ENCODE data around the gene SLC18A2. TPM values are rescaled to one million over a fixed set of nuclear protein-coding genes. Genes with fewer than 3 reads are reported as not detected.

The SLC18A2 gene
- total RNA-seq, 1 experiment from 2014 or later, result 4.0 TPM

GRCh38 chr10:117299435-117299834 is 58.5 kb downstream of the SLC18A2 start:
- Histone ChIP-seq H3K23ac (ENCODE audit: insufficient read length, low read depth, low read length) (no peak overlapping the region), H2AFZ (ENCODE audit: low read length) (no peak overlapping the region), H3K9ac (ENCODE audit: extremely low read depth, insufficient read length, low read length) (no peak overlapping the region), H2BK120ac (ENCODE audit: low read depth, low read length, poor library complexity, severe bottlenecking) (no peak overlapping the region), H3T11ph (ENCODE audit: low read length) (no peak overlapping the region), H3K79me2 (ENCODE audit: insufficient read depth, low read length) (0 out of 2 replicates have a peak, but pooled peaks cover 1% of the 10 kb centered on the region), H3K4me2 (ENCODE audit: insufficient read depth, insufficient read length, low read length) (no peak overlapping the region), H4K20me1 (ENCODE audit: control insufficient read depth, insufficient read depth, insufficient read length) (no peaks in the 10 kb centered on the region), H3K9me3 (ENCODE audit: control insufficient read depth, low read depth, low read length) (no peaks in the 10 kb centered on the region), H3K27ac (ENCODE audit: insufficient read length, low read depth, low read length) (no peak overlapping the region), H4K91ac (ENCODE audit: insufficient read length, low read depth, low read length) (no peak overlapping the region), H2AK5ac (ENCODE audit: insufficient read length, low read length) (no peak overlapping the region), H4K5ac (ENCODE audit: insufficient read length, low read depth, low read length) (no peak overlapping the region), H3K56ac (ENCODE audit: insufficient read length, low read depth, low read length) (no peak overlapping the region), H3K18ac (ENCODE audit: insufficient read length, low read depth, low read length) (no peak overlapping the region), H3K14ac (ENCODE audit: insufficient read depth, low read length) (no peak overlapping the region), H3K79me1 (ENCODE audit: insufficient read depth, low read depth, low read length, poor library complexity, severe bottlenecking) (no peaks in the 10 kb centered on the region), H2BK5ac (ENCODE audit: insufficient read length, low read length) (no peak overlapping the region), H2BK15ac (ENCODE audit: low read depth, low read length) (no peak overlapping the region), H3K23me2 (ENCODE audit: insufficient read length, low read depth, low read length, poor library complexity, severe bottlenecking) (no peaks in the 10 kb centered on the region), H3K4me1 (ENCODE audit: insufficient read depth, low read length) (no peaks in the 10 kb centered on the region), H3K27me3 (ENCODE audit: insufficient read depth, low read length) (no peaks in the 10 kb centered on the region), H3K4ac (ENCODE audit: low read depth, low read length) (no peak overlapping the region), H2BK12ac (ENCODE audit: insufficient read length, low read depth, low read length) (no peak overlapping the region), H4K8ac (replicated peaks; ENCODE audit: insufficient read length, low read depth, low read length) (no peak overlapping the region), H2BK20ac (ENCODE audit: low read depth, low read length, poor library complexity, severe bottlenecking) (no peak overlapping the region)
- Mint-ChIP-seq H3K27me3 (ENCODE audit: low read depth) (no peaks in the 10 kb centered on the region), H3K27ac (no peak overlapping the region), H3K4me3 (no peak overlapping the region), H3K36me3 (ENCODE audit: insufficient read depth in 1 of 3, low read depth in 3 of 3) (peaks cover 20 to 23% (median 23%) of the 10 kb centered on the region in 3 experiments), H3K9me3 (peaks cover 10 to 17% of the 10 kb centered on the region in 2 experiments), H3K4me1 (peaks cover 0 to 8% of the 10 kb centered on the region in 2 experiments; a peak in 3 of 4 replicates)
- no peak for DNase-seq
- TF ChIP-seq CTCF (conservative IDR thresholded peaks at IDR 0.05), result no peak

Measured in H9 (cell line).